Measurements from ENCODE around the gene TMPRSS4. TPM values are rescaled to one million over a fixed set of nuclear protein-coding genes. Genes with fewer than 3 reads are reported as not detected.

The TMPRSS4 gene
- total and polyA plus RNA-seq, 9 of the 15 experiments (the other 6 are each of a cell fraction or from before 2014, with no cell fraction given), result 4.0 to 10.0 (median 5.6) TPM

DNA sequence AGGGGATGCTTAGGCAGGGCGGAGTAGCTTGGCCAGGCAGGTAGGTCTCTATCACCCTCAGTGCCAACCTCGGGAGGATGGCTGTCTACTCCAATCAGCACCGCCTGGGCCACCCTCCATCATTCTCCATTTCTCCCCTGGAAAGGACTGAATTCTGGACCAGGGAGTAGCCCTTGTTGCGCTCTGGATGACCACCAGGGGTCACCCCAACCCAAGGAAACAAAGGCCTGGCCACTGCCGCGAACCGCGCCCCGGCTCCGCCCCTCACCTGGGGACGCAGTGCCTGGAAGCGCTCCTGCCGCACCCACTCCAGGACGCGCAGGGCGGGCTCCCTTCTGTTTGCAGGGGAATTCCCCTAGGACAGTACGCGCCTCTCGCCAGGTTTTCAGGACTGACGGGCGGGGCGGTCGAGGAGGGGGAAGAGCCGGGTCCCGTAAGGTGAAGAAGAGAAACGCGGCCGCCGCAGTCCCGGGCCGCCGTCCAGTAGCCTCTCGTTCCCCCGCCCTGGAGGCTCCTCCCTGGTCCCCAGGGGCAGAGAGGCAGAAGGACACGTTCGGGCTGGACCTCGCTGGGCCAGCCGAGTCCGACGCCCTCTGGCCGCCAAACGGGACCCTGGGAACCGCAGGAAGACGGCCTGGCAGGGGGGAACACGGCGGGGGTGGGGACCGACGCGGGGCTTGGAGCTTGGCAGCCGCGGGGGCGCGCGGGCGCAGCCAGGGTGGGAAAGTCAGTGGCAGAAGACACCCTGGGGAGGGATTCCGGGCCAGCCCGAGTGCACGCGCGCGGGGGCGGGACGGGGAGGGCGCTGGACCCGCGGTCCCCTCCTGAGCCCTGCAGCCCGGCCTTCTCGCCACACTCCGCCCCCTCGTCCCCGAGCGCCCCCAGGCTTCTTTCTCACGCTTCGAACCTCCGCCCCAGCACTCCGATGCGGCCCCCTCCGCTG lies 68.7 kb downstream of the TMPRSS4 start (continued):
- TF ChIP-seq, protein P1, sequence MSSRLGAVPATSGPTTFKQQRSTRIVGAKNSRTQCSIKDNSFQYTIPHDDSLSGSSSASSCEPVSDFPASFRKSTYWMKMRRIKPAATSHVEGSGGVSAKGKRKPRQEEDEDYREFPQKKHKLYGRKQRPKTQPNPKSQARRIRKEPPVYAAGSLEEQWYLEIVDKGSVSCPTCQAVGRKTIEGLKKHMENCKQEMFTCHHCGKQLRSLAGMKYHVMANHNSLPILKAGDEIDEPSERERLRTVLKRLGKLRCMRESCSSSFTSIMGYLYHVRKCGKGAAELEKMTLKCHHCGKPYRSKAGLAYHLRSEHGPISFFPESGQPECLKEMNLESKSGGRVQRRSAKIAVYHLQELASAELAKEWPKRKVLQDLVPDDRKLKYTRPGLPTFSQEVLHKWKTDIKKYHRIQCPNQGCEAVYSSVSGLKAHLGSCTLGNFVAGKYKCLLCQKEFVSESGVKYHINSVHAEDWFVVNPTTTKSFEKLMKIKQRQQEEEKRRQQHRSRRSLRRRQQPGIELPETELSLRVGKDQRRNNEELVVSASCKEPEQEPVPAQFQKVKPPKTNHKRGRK (tag; IDR thresholded peaks at IDR 0.05), result no peak
- no peak for TF ChIP-seq L3MBTL2 (IDR thresholded peaks at IDR 0.05)
- no peak for TF ChIP-seq PTBP1 (IDR thresholded peaks at IDR 0.05; ENCODE audit: low read depth, low read length)
- TF ChIP-seq ELF1 (tag; IDR thresholded peaks at IDR 0.05), result peak; percentile 18; the same call in 1 of the 2 replicates
- TF ChIP-seq U2AF1 (optimal IDR thresholded peaks at IDR 0.05; ENCODE audit: low read depth, low read length), result no peak
- no peak for TF ChIP-seq MXI1 (IDR thresholded peaks at IDR 0.05; ENCODE audit: low read depth, low read length)
- TF ChIP-seq FUS (optimal IDR thresholded peaks at IDR 0.05; ENCODE audit: low read depth, low read length), result no peak
- TF ChIP-seq ZBTB7A (IDR thresholded peaks at IDR 0.05; ENCODE audit: borderline replicate concordance, control insufficient read depth, low read depth, low read length), result no peak
- TF ChIP-seq PHF8 (IDR thresholded peaks at IDR 0.05; ENCODE audit: borderline replicate concordance, low read length), result no peak; the same call in 1 of the 2 replicates
- no peak for TF ChIP-seq SUPT5H (IDR thresholded peaks at IDR 0.05)
- TF ChIP-seq ZBTB8A (IDR thresholded peaks at IDR 0.05; ENCODE audit: partially characterized antibody), result no peak
- TF ChIP-seq ZNF79 (CRISPR knock-in tag; IDR thresholded peaks at IDR 0.05; ENCODE audit: low read depth), result no peak
- TF ChIP-seq STAG1 (CRISPR knock-in tag; IDR thresholded peaks at IDR 0.05; ENCODE audit: borderline replicate concordance), result peak; percentile 93
- no peak for TF ChIP-seq TBP (optimal IDR thresholded peaks at IDR 0.05; ENCODE audit: low read depth, low read length)
- TF ChIP-seq CCNT2 (IDR thresholded peaks at IDR 0.05; ENCODE audit: borderline replicate concordance, extremely low read depth, insufficient read length, low read depth, low read length), result peak; percentile 41
- TF ChIP-seq RAD21 (CRISPR knock-in tag; conservative IDR thresholded peaks at IDR 0.05 in 1 of 2, IDR thresholded peaks at IDR 0.05 in 1 of 2), result peak; percentile 94 to 96
- TF ChIP-seq ATF1 (CRISPR knock-in tag; IDR thresholded peaks at IDR 0.05), result no peak
- 0 out of 2 replicates have a peak, but pooled peaks have one; percentile 44 for TF ChIP-seq ATF1 (tag; IDR thresholded peaks at IDR 0.05)
- 0 out of 2 replicates have a peak, but pooled peaks have one; percentile 55 for TF ChIP-seq KDM2B (CRISPR knock-in tag; IDR thresholded peaks at IDR 0.05)
- TF ChIP-seq ZNF717 (CRISPR knock-in tag; IDR thresholded peaks at IDR 0.05), result no peak
- TF ChIP-seq CBFB (CRISPR knock-in tag; IDR thresholded peaks at IDR 0.05), result no peak; the same call in 1 of the 2 replicates
- no peak for TF ChIP-seq MITF (IDR thresholded peaks at IDR 0.05)
- peak; percentile 49; the same call in 1 of the 2 replicates for TF ChIP-seq KLF16 (IDR thresholded peaks at IDR 0.05)
